Measurements from ENCODE around the gene LRRN4.

DNA sequence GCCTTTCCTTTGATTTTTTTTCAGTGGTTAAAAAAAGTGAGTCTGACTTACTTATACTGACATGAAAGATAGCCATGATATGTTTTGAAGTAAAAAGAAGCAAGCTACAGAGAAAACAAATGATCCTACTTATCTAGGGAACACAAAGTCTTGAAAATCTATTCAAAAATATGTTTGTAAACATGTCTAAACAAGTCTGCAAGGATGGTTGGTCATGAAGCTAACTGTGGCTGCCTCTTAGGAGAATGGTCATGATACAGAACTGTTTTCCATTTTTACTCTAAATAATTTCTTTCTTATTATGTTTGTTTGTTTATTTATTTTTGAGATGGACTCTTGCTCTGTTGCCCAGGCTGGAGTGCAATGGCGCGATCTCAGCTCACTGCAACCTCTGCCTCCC is 47.5 kb upstream of the LRRN4 start:
- TF ChIP-seq BCL11A (IDR thresholded peaks at IDR 0.05; ENCODE audit: low read depth in 2 of 2, low read length in 2 of 2) (no peak), RAD21 (IDR thresholded peaks at IDR 0.05 in 1 of 2, conservative IDR thresholded peaks at IDR 0.05 in 1 of 2; ENCODE audit: low read depth in 2 of 2, low read length in 2 of 2) (no peak), TAF1 (IDR thresholded peaks at IDR 0.05; ENCODE audit: low read depth, low read length) (no peak)

Data from H1 (cell line).